ENCODE data around the gene NTHL1. TPM values are rescaled to one million over a fixed set of nuclear protein-coding genes. Genes with fewer than 3 reads are reported as not detected.

The NTHL1 gene
- total and polyA plus RNA-seq, 2 of the 13 experiments (the other 11 are each of a cell fraction or from before 2014, with no cell fraction given), result 47.5 to 64.9 TPM

- peak; percentile 61; the same call in 1 of the 2 replicates for TF ChIP-seq HES4 (CRISPR knock-in tag; IDR thresholded peaks at IDR 0.05; ENCODE audit: borderline replicate concordance)
- 0 out of 2 replicates have a peak, but pooled peaks have one; percentile 16 for TF ChIP-seq ZNF292 (CRISPR knock-in tag; IDR thresholded peaks at IDR 0.05; ENCODE audit: borderline replicate concordance, low read depth)
- TF ChIP-seq ATF3 (CRISPR knock-in tag; IDR thresholded peaks at IDR 0.05), result no peak
- peak; percentile 72 for TF ChIP-seq ZBTB40 (IDR thresholded peaks at IDR 0.05)
- peak; percentile 76 for TF ChIP-seq ZBTB40 (CRISPR knock-in tag; IDR thresholded peaks at IDR 0.05)
- no peak for TF ChIP-seq ZNF432 (CRISPR knock-in tag; IDR thresholded peaks at IDR 0.05; ENCODE audit: borderline replicate concordance)
- TF ChIP-seq PPARG (CRISPR knock-in tag; conservative IDR thresholded peaks at IDR 0.05), result peak; percentile 47; the same call in 1 of the 2 replicates
- TF ChIP-seq ATF7-NPFF (CRISPR knock-in tag; IDR thresholded peaks at IDR 0.05; ENCODE audit: low read depth), result no peak; the same call in 1 of the 2 replicates
- peak; percentile 49 for TF ChIP-seq CCDC6 (CRISPR knock-in tag; IDR thresholded peaks at IDR 0.05)
- no peak for TF ChIP-seq ZNF367 (CRISPR knock-in tag; IDR thresholded peaks at IDR 0.05; ENCODE audit: borderline replicate concordance)
- peak; percentile 53 for TF ChIP-seq SALL2 (CRISPR knock-in tag; IDR thresholded peaks at IDR 0.05)
- no peak; the same call in 1 of the 2 replicates for TF ChIP-seq RELA (CRISPR knock-in tag; IDR thresholded peaks at IDR 0.05)
- TF ChIP-seq DMTF1 (CRISPR knock-in tag; IDR thresholded peaks at IDR 0.05), result no peak
- no peak for TF ChIP-seq ZFP62 (CRISPR knock-in tag; IDR thresholded peaks at IDR 0.05)
- TF ChIP-seq SKIL (CRISPR knock-in tag; IDR thresholded peaks at IDR 0.05; ENCODE audit: borderline replicate concordance), result peak; percentile 48; the same call in 1 of the 2 replicates
Observed at GRCh38 chr16:2047330-2048115, at the start of gene NTHL1, which contains the start of gene TSC2 (continued).
